AG20443 (cell line): Measurements from ENCODE around the gene PTPN22.
A peak's percentile ranks its signal among the peaks of the same experiment; 100 is the strongest.

Experiments used
- DNase-seq: peaks from one replicate; pipeline ENCODE4 v3.0.0; 2012; ENCODE audit warnings: low spot score, mixed read lengths

The PTPN22 gene

DNA sequence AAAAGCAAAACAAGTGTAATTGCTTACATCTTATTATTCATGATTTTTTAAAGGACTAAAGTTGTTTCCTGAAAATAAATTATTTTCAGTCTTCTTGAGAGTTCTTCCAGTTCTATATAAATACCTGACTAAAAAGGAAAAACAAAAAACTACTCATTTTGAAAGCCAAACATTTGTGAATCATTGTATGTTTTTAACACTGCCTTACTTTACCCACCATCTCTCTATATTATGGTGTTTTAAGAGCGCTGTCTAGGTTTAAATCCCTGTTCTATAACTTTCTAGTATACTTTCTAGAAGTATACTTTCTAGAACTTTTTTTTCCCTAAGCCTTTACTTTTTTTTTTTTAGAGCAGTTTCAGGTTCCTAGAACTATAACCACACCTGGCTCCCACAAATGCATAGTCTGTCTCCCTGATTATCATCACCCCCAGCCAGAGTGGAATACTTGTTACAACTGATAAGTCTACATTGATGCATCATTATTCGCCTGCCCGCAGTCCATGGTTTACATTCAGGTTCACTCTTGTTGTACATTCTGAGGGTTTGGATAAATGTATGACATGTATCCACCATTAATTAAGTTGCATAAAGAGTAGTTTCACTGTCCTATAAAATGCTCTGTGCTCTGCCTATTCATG is 69.0 kb downstream of the PTPN22 start:
- DNase-seq = no peak

GRCh38 chr1:113800487-113800886 is 71.0 kb downstream of the PTPN22 start:
- no peak for DNase-seq

DNA sequence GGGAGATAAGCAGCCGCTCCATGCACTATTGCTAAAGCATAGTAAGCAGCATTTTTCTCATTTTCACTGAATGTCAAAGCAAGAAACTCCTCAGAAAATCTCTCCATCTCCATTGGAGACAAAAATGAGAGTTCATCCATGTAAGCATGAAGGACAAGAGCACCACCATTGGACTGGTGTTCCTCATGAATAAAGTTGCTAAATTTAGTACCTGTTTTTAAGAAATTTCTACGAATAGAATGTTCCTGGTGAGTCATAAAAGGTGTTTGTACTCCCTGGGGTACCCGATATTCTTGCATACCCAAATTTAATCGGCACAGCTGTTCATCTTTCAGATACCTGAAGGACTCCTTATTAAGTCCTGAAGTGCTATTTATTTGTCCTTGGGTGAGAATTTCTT is 74.0 kb downstream of the PTPN22 start:
- DNase-seq = no peak

- DNase-seq = no peak
Observed at GRCh38 chr1:113793878-113794834, 77.4 kb downstream of the PTPN22 start.

DNA sequence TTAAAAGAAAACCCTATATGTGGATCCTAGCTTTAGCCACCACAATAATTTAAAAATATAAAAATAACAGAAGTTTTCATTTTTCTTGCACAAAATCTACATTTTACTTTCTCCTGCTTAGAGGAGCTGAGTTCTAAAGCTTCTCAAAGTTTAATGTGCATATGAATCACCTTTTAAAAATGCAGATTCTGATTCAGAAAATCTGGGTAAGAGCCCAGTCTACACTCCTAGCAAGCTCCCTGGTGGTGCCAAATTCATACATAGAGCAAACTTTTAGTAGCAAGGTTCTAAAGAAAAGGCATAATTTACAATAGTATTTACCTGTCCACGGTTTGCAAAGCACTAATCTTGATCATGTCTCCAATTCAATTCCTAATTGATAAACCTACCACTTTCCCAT is 78.5 kb downstream of the PTPN22 start:
- peak; percentile 58 for DNase-seq

- DNase-seq = no peak
Observed at GRCh38 chr1:113792471-113792870, 79.0 kb downstream of the PTPN22 start.

GRCh38 chr1:113788802-113789201 is 82.7 kb downstream of the PTPN22 start:
- no peak for DNase-seq

- no peak for DNase-seq
Observed at GRCh38 chr1:113787663-113788062, 83.8 kb downstream of the PTPN22 start.

DNA sequence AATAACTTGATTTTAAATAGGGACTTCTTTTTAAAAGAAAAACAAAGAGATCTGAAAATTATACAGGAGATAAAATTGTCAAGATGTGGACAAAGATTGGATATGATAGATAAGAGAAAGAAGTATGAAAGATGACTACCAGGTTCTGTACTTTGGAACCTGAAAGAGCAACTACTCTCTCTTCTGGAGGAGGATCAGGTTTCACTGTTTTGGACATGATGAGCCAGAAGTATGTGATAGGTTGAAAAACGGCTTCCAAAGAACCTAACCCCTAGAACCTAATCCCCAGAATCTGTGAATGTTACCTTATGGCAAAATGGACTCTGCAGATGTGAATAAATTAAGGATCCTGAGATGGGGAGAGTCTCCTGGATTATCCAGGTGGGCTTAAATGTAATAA is 85.4 kb downstream of the PTPN22 start:
- DNase-seq = no peak

- DNase-seq = no peak
Observed at GRCh38 chr1:113784104-113784779, 87.3 kb downstream of the PTPN22 start.

- peak; percentile 29 for DNase-seq
Observed at GRCh38 chr1:113783254-113784103, 88.0 kb downstream of the PTPN22 start.

DNA sequence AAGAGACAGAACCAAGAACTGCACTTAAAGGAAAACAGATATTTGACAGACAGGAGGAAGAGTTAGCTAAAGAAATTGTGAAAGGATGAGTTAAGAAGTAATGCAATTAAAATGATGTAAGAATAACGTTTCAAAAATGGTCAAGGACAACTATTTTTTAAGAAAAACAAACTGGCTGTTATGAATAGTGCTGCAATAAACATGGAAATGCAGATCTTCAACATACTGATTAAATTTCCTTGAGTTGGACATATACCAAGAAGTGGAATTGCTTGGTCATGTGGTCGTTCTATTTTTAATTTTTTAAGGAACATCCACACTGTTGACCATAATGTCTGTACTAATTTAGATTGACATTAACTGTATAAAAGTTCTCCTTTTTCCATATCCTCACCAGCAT is 89.1 kb downstream of the PTPN22 start:
- no peak for DNase-seq

DNA sequence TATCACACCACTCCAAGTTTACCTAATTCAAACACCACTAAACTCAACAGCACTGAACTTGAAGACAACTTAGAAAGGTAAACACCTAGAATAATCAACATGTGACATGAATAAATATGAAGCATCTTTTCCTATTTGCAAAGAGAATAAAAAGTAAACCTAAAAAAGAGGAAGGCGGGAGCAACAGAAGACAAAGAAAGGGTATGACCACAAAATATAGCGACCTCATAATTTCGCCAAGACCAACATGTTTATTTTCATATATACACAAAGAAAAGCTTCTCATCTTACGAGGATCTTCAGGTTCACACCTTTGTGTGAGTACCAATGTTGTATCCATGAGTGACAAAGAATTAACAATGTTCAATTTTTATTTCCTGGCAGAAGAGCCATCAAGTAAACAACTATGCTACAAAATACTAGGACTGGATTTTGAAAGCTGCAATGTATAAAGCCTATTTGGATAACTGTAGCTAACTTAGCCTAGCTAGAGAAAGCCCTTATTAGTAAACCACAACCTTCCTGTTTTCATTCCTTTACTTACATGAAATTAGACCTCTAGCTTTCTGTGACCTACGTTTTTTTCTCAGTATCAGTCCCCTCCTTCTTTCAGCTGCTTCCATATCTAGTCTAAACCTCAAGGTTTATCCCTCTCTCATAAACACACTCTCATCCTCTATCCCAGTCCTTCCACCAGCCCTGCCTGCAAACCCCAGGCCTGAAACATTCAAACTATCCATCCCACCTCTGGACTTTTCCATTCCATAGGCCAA is 91.0 kb downstream of the PTPN22 start:
- peak; percentile 9 for DNase-seq

DNA sequence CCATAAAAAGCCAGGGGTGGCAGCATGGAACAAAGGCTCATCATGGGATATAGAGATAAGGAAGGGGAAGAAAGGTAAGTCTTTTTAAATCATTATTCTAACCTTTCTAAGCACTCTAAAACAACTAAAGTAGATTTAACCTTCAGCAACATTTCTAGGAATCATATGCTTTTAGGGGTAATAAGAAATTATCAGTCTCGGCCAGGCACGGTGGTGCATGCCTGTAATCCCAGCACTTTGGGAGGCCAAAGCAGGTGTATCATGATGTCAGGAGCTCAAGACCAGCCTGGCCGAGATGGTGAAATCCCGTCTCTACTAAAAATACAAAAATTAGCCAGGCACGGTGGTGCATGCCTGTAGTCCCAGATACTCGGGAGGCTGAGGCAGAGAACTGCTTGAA is 92.0 kb downstream of the PTPN22 start:
- no peak for DNase-seq

DNA sequence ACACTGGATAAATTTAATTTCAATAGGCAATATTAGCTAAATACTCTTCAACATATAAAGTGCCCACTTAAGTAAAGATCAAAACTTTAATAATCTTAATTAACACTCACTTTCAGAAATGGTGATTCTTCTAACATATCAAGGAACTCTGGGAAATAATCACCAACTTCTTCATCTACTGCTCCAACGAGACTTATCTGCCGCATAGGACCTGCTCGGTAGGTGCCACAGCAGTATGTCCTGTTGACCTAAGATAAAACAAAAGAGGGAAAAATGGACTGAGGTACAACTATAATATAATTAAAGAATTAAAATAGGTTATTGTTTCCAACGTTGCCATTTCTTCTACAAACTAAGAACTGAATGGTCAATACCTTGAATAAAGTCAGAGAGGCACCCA is 94.0 kb downstream of the PTPN22 start:
- no peak for DNase-seq

GRCh38 chr1:113770031-113770430 is 101.5 kb downstream of the PTPN22 start:
- DNase-seq = no peak

DNA sequence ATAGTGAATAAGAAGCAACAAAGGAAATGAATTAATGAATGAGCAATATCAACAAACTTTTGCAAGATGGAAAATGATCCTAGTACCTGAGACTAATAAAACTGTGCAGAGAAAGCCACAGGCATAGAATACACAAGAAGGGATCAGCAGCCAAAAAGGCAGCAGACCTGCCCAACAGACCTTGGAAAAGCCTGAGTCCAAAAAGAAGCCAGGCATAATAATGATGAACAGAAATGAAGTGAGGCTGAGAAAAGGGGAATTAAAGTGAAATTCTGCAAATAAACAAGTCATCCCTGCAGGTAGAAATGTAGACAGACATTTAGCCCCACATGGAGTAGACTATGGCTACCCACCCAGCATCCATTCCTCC is 101.9 kb downstream of the PTPN22 start:
- DNase-seq = no peak

DNA sequence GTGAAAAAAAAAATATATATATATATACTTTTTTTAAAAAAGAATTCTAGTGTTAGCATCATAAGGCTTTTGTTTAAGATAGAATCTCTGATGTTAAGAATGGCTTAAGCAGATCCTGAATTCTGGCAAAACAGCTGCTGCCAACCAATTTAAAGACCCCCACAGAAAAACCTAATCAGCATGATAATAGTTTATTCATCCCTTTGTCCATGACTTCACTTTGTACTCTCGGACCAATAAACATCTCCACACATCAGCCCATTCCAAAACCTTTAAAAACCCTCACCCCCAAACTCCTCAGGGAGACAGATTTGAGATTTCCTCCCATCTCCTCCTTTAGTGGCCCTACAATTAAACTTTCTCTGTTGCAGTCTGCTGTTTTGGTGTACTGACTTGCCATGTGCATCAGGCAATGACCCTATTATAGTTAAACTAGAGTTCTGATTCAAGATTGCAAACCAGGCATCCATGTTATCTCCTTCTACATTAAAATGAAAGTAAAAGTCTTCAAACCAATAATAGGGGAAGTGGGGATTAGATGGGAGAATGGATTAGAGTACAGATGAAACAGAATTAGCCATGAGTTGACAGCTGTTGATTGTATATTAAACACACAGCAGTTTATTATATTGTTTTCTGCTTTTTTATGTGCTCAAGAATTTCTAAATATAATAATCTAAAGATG is 102.5 kb downstream of the PTPN22 start:
- no peak for DNase-seq

DNA sequence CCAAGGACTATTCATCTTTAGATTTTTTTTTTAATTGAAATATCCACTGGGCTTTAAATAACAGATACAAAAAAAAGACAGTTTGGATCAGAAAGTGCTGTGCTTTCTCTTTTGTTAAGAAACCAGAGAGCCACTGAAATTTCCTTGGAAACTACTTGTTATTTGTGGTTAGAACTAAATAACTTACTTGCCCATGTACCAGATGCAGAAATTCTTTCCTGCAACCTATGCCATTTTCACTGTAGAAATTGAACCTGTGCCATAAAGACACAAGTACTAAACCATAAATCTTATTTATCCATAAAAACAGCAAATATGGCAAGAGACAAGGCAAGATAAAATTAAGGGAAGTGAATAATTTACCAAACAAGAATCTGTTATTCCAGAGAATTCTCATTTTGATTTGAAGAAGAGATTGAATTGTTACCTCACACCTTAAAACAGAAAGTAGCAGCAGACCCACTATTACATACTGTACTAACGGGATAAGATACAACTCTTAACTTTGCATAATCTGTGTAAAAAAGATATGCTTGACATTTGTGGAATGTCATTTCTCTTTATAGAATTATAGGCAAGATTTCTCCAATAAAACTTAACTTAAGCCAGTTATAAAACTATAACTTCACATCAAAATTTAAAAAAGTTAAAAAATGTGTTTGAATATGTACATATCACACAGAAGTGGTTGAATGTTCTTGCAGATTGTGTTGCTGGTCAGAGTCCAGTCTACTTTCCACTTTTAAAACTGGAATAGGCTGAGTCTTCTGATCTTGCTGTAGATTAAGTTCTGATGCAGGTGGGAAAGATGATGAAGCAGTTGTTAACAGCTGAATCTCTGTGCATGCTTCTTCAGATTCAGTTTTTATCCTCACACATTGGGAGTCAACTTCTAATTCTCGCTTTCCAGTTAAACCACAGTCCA is 105.9 kb downstream of the PTPN22 start:
- peak; percentile 9 for DNase-seq
